ENCODE measurements around the gene CARS1. TPM values are rescaled to one million over a fixed set of nuclear protein-coding genes. Genes with fewer than 3 reads are reported as not detected.

The CARS1 gene
- total RNA-seq, 4 donors from 2014 or later: 31.5 to 46.5 (median 34.7) TPM

DNA sequence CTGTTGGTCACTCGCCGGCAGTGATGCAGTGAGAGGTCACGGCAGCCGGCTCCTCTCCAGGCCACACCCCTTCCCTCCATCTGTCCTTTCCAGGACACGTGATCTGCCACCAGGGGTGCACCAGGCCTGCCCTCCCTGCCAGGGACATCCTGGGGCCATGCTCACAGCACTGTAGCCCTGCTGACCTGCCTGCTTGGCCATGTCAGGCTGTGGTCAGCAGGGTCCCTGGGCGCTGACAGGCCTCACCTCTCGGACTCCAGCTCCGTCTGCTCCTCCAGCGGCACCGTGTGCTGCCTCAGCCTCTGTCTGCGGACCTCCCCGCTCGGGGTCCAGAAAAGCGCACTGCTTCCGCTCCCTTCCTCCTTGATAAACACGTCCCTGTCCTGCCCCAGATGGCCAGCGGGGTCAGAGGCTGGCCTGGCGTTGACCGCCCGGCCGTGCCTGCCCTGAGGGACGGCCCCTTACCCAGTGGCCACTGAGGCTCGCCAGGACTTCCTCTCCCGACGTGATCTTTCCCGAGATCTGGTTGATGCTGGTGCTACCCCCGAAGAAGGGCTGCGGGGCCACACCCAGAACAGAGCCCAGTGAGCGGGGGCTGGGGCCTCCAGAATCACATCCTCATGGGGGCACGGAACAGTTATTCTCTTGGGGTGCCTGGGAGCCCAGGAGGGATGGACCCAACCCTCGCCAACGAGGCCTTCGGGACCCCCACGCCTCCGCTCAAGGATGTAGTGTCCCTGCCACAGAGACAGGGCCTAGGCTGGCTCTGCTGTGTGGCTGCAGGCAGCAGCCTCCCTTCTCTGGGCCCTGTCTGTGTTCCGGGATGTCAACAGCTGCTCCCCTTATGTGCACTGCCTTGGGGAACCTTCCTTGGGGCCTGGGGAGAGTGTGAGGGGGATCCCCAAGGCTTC lies 36.3 kb upstream of the CARS1 start:
- no peak overlapping the region for H3K4me3 ChIP-seq
- no peaks in the 10 kb centered on the region for H3K9me3 ChIP-seq
- H3K27me3 ChIP-seq: no peaks in the 10 kb centered on the region
- peaks cover 6 to 19% of the 10 kb centered on the region in 2 donors for H3K4me1 ChIP-seq
- in situ Hi-C loops (cut with MboI; ENCODE audit: low sequenced_read_pairs in 4 of 4): loop anchor here (5.0 to 10.0 kb wide), 2 partner anchors 51 to 59 kb away; no protein-coding TSS in a partner anchor
- TF ChIP-seq POLR2A (IDR thresholded peaks at IDR 0.05): no peak
- TF ChIP-seq, protein P1, sequence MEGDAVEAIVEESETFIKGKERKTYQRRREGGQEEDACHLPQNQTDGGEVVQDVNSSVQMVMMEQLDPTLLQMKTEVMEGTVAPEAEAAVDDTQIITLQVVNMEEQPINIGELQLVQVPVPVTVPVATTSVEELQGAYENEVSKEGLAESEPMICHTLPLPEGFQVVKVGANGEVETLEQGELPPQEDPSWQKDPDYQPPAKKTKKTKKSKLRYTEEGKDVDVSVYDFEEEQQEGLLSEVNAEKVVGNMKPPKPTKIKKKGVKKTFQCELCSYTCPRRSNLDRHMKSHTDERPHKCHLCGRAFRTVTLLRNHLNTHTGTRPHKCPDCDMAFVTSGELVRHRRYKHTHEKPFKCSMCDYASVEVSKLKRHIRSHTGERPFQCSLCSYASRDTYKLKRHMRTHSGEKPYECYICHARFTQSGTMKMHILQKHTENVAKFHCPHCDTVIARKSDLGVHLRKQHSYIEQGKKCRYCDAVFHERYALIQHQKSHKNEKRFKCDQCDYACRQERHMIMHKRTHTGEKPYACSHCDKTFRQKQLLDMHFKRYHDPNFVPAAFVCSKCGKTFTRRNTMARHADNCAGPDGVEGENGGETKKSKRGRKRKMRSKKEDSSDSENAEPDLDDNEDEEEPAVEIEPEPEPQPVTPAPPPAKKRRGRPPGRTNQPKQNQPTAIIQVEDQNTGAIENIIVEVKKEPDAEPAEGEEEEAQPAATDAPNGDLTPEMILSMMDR (IDR thresholded peaks at IDR 0.05 in 4 of 5, conservative IDR thresholded peaks at IDR 0.05 in 1 of 5): no peak
- H3K36me3 ChIP-seq: no peaks in the 10 kb centered on the region
- H3K27ac ChIP-seq: peak overlapping the region in 2 of 4 donors; percentile 23 to 46
- ATAC-seq (no peak), DNase-seq (peak in 1 of 2 donors; percentile 7)
- intact Hi-C loops (cut with DNase I; ENCODE audit: low total_unique reads): no loop called here

DNA sequence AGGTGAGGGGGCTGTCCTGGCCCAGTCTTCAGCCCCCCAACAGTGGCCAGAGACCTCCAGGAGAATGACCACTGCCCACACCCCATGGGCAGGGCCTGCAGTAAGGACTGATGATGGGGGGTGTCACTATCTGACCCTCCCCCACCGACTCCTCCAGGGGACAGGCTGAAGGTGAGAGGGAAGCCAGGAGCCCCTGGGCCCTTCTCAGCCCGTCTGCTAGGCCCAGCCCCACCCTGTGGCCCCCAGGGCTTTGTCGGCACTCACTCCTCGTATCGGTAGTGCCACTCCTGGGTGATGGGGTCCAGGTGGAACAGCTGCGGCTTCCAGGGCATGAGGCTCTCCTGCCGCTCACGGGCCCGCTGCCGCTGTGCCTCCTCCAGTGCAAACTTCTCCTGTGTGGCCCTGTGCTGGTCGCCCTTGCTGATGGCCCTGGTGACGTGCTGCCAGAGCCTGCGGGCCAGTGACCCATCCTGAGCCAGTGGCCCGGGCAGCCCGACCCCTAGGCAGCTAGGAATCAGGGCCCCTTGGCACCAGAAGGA lies 35.4 kb upstream of the CARS1 start:
- in situ Hi-C loops (cut with MboI; ENCODE audit: low sequenced_read_pairs in 4 of 4) (loop anchor here (5.0 to 10.0 kb wide), 2 partner anchors 50 to 58 kb away; no protein-coding TSS in a partner anchor), intact Hi-C loops (cut with DNase I; ENCODE audit: low total_unique reads) (no loop called here)
- Histone ChIP-seq H3K36me3 (no peaks in the 10 kb centered on the region), H3K9me3 (no peaks in the 10 kb centered on the region), H3K27me3 (no peaks in the 10 kb centered on the region), H3K27ac (peak overlapping the region in 1 of 4 donors; percentile 23), H3K4me3 (no peak overlapping the region), H3K4me1 (peaks cover 6 to 20% of the 10 kb centered on the region in 2 donors)
- peak in 1 of 2 donors; percentile 13 for DNase-seq
- ATAC-seq: no peak
- TF ChIP-seq, protein P1 (IDR thresholded peaks at IDR 0.05 in 4 of 5, conservative IDR thresholded peaks at IDR 0.05 in 1 of 5): no peak
- no peak for TF ChIP-seq POLR2A (IDR thresholded peaks at IDR 0.05)

DNA sequence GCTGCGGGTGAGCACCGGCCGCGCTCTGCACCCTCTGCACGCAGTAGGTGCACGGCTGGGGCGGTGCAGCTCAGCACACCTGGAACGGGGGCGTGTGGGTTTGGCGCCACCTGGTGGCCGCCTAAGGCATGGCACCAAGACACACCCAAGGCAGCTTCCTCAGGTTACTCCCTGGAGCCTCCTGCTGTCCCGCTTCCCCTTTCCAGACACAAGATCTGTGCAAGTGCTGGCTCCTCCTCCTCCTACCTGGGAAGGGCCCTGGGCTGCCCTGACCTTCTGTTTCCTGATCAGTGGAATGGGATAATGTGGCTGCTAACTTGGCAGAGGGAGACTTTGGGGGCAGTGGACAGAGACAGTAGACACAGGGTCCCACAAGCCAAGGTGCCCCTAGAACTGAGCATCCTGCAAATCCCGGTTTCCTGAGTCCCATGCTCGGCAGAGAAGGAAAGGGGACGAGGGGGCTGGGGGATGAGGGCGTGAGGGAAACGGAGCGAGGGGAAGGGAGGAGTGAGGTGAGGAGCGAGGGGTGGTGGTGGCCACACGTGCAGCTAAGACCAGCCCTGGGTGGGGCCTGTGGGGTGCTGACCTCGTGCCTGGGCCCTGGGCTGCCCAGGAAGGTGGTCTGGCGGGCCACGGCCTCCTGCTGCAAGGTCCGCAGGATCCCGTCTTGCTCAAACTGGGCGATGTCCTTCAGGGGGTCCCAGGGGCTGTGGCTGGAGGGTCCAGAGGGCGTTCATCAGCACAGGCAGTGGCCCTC lies 34.8 kb upstream of the CARS1 start:
- Histone ChIP-seq H3K4me1 (peaks cover 6 to 20% of the 10 kb centered on the region in 2 donors), H3K27ac (no peak overlapping the region), H3K27me3 (no peaks in the 10 kb centered on the region), H3K9me3 (no peaks in the 10 kb centered on the region), H3K36me3 (no peaks in the 10 kb centered on the region), H3K4me3 (no peak overlapping the region)
- DNase-seq (peak; percentile 38 to 74), ATAC-seq (peak; percentile 77 to 82)
- TF ChIP-seq POLR2A (IDR thresholded peaks at IDR 0.05): no peak
- TF ChIP-seq, protein P1 (IDR thresholded peaks at IDR 0.05 in 4 of 5, conservative IDR thresholded peaks at IDR 0.05 in 1 of 5): peak; percentile 98 to 100 (median 100)
- intact Hi-C loops (cut with DNase I; ENCODE audit: low total_unique reads): loop anchor here (1.0 to 2.0 kb wide), 2 partner anchors 41 to 55 kb away; no protein-coding TSS in a partner anchor
- in situ Hi-C loops (cut with MboI; ENCODE audit: low sequenced_read_pairs in 4 of 4): loop anchor here (5.0 to 10.0 kb wide), 2 partner anchors 50 to 57 kb away; no protein-coding TSS in a partner anchor

DNA sequence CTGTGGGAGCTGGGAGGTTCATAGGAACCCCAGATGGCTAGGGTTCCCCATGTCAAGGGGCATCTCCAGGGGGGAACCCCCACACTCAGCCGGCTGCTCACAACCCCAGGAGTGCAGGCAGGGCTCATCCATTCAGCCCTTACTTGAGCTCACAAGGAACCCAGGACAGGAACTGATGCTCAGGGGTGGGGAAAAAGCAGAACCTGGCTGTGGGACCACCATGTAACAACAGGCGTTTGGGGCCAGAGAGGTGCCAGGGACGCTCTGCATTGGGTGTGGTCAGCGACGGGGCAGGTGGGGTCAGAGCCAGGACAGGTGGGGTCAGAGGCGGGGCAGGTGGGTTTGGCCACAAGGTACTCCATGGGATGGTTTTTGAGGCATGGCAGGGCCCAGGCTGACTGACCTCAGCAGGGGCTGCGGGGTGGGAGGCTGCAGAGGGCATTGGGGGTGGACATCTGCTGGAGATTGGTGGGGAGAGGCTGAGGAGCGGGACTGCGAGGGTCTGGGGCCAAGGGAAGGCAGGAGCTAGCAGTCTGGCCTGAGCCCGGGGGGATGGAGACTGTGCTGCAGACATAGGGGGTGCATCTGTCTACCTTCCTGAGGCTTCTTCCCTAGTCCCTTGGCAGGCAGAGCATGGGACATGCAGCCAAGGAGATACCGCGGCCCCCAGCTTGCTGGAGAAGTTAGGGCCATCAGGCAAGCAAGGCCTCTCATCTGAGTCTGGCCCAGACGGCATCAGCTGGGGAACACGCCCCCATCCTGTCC lies 34.0 kb upstream of the CARS1 start:
- no peaks in the 10 kb centered on the region for H3K27me3 ChIP-seq

More for the DNA sequence above, 34.0 kb upstream of the CARS1 start:
- peak in 1 of 2 donors; percentile 5 for ATAC-seq
- Histone ChIP-seq H3K27ac (no peak overlapping the region), H3K4me1 (peaks cover 6 to 20% of the 10 kb centered on the region in 2 donors), H3K9me3 (no peaks in the 10 kb centered on the region), H3K36me3 (no peaks in the 10 kb centered on the region), H3K4me3 (no peak overlapping the region)
- TF ChIP-seq POLR2A (IDR thresholded peaks at IDR 0.05): no peak
- intact Hi-C loops (cut with DNase I; ENCODE audit: low total_unique reads): loop anchor here (1.0 to 2.0 kb wide), 2 partner anchors 40 to 54 kb away; no protein-coding TSS in a partner anchor
- DNase-seq: peak in 1 of 2 donors; percentile 12
- in situ Hi-C loops (cut with MboI; ENCODE audit: low sequenced_read_pairs in 4 of 4): loop anchor here (5.0 to 10.0 kb wide), 2 partner anchors 49 to 56 kb away; no protein-coding TSS in a partner anchor

Measured in gastrocnemius medialis (tissue), 4 donors.